T-helper 17 cell (primary cell): ENCODE data around the gene SPEM3. TPM values are rescaled to one million over a fixed set of nuclear protein-coding genes. Genes with fewer than 3 reads are reported as not detected.
A peak's percentile ranks its signal among the peaks of the same experiment; 100 is the strongest.
"Not testable (repeated sequence)": the region's sequence is repeated elsewhere in the genome, so short reads cannot be mapped to it uniquely, and the experiment has no call there.

Source experiments
- ATAC-seq: fragments of 150-1000 bp; cut with Tn5 transposase; 2 replicates; pipeline ENCODE4 v1.10.0; 2021; ENCODE audit warnings: mild to moderate bottlenecking, moderate library complexity
- DNase-seq, 3 donors: peaks; one replicate each; pipeline versions ENCODE4 v3.0.0 to v3.0.0-alpha.2; 2020 to 2021
- H3K9me3 ChIP-seq: one replicate; pipeline ENCODE4 v1.7.0; 2013; ENCODE audit warnings: low read length, mild to moderate bottlenecking; ENCODE audit not compliant: control insufficient read depth, poor library complexity, severe bottlenecking
- H3K27ac Mint-ChIP-seq: one replicate; pipeline ENCODE4 v1.8.0; 2022; ENCODE audit warnings: mild to moderate bottlenecking, moderate library complexity, mixed read lengths
- H3K27me3 Mint-ChIP-seq: one replicate; pipeline ENCODE4 v1.8.0; 2022; ENCODE audit warnings: mixed read lengths
- H3K36me3 Mint-ChIP-seq: one replicate; pipeline ENCODE4 v1.8.0; 2022; ENCODE audit warnings: low read depth, mixed read lengths
- H3K4me1 Mint-ChIP-seq: one replicate; pipeline ENCODE4 v1.8.0; 2022; ENCODE audit warnings: mild to moderate bottlenecking, mixed read lengths
- H3K4me3 Mint-ChIP-seq: one replicate; pipeline ENCODE4 v1.8.0; 2022; ENCODE audit warnings: mild to moderate bottlenecking, moderate library complexity, mixed read lengths
- total RNA-seq, 4 donors: library from RNA in 2 of 4; stranded (reverse) in 2 of 4; gene quantifications; one replicate each; pipeline ENCODE4 v1.2.3 and lab custom pipeline; 2022 to 2026

SPEM3 gene
- total RNA-seq, 2 donors from 2014 or later, result not detected

- no peaks in the 10 kb centered on the region for H3K9me3 ChIP-seq
- no peaks in the 10 kb centered on the region for H3K36me3 Mint-ChIP-seq
- no peak overlapping the region for H3K4me3 Mint-ChIP-seq
- ATAC-seq (no peak), DNase-seq (no peak)
- H3K27me3 Mint-ChIP-seq, result no peaks in the 10 kb centered on the region
- H3K27ac Mint-ChIP-seq, result peak overlapping the region; percentile 59
- peaks cover 16% of the 10 kb centered on the region for H3K4me1 Mint-ChIP-seq
These were observed 38.1 kb downstream of the SPEM3 start for GRCh38 chr17:7466639-7467341.

- Mint-ChIP-seq H3K4me3 (no peak overlapping the region), H3K4me1 (peaks cover 19% of the 10 kb centered on the region), H3K36me3 (no peaks in the 10 kb centered on the region), H3K27me3 (no peaks in the 10 kb centered on the region), H3K27ac (no peak overlapping the region)
- DNase-seq, result no peak
- ATAC-seq, result no peak
- no peaks in the 10 kb centered on the region for H3K9me3 ChIP-seq
These were observed 38.8 kb downstream of the SPEM3 start for GRCh38 chr17:7467498-7467897.

- ATAC-seq (no peak), DNase-seq (no peak)
- Mint-ChIP-seq H3K4me3 (no peak overlapping the region), H3K27me3 (no peaks in the 10 kb centered on the region), H3K4me1 (peaks cover 17% of the 10 kb centered on the region), H3K36me3 (no peaks in the 10 kb centered on the region), H3K27ac (no peak overlapping the region)
- no peaks in the 10 kb centered on the region for H3K9me3 ChIP-seq
These were observed 39.6 kb downstream of the SPEM3 start for GRCh38 chr17:7468290-7468689.

- Mint-ChIP-seq H3K36me3 (no peaks in the 10 kb centered on the region), H3K27ac (no peak overlapping the region), H3K27me3 (no peaks in the 10 kb centered on the region)
These were observed 40.2 kb downstream of the SPEM3 start for GRCh38 chr17:7468804-7469389.

GRCh38 chr17:7469843-7470242, 41.2 kb downstream of the SPEM3 start:
- ATAC-seq, DNase-seq, H3K27ac Mint-ChIP-seq, H3K4me3 Mint-ChIP-seq, H3K9me3 ChIP-seq, H3K36me3 Mint-ChIP-seq, H3K27me3 Mint-ChIP-seq: not testable (repeated sequence)
- H3K4me1 Mint-ChIP-seq, result peaks cover 17% of the 10 kb centered on the region

More at GRCh38 chr17:7468804-7469389, 40.2 kb downstream of the SPEM3 start:
- ATAC-seq (no peak), DNase-seq (no peak)
- H3K9me3 ChIP-seq, result no peaks in the 10 kb centered on the region
- Mint-ChIP-seq H3K4me3 (no peak overlapping the region), H3K4me1 (peaks cover 17% of the 10 kb centered on the region)

GRCh38 chr17:7470457-7470973, 41.9 kb downstream of the SPEM3 start:
- not testable (repeated sequence) for DNase-seq, H3K4me3 Mint-ChIP-seq, H3K27ac Mint-ChIP-seq, H3K9me3 ChIP-seq, H3K36me3 Mint-ChIP-seq, ATAC-seq, H3K27me3 Mint-ChIP-seq
- peaks cover 17% of the 10 kb centered on the region for H3K4me1 Mint-ChIP-seq

GRCh38 chr17:7471729-7472128, 43.1 kb downstream of the SPEM3 start:
- ATAC-seq (peak; percentile 33), DNase-seq (no peak)
- no peak overlapping the region for H3K4me3 Mint-ChIP-seq
- peaks cover 2% of the 10 kb centered on the region for H3K36me3 Mint-ChIP-seq
- H3K4me1 Mint-ChIP-seq, result peaks cover 27% of the 10 kb centered on the region
- H3K9me3 ChIP-seq, result no peaks in the 10 kb centered on the region
- H3K27me3 Mint-ChIP-seq, result no peaks in the 10 kb centered on the region
- H3K27ac Mint-ChIP-seq, result peak overlapping the region; percentile 91

GRCh38 chr17:7474767-7475166, 46.1 kb downstream of the SPEM3 start:
- not testable (repeated sequence) for H3K27ac Mint-ChIP-seq, ATAC-seq, H3K27me3 Mint-ChIP-seq, H3K4me3 Mint-ChIP-seq, H3K36me3 Mint-ChIP-seq, DNase-seq, H3K9me3 ChIP-seq
- peaks cover 33% of the 10 kb centered on the region for H3K4me1 Mint-ChIP-seq

- Mint-ChIP-seq H3K27ac (no peak overlapping the region), H3K36me3 (peaks cover 2% of the 10 kb centered on the region), H3K4me3 (no peak overlapping the region), H3K4me1 (peaks cover 38% of the 10 kb centered on the region), H3K27me3 (no peaks in the 10 kb centered on the region)
- no peak for DNase-seq
- H3K9me3 ChIP-seq, result no peaks in the 10 kb centered on the region
- ATAC-seq, result no peak
These were observed 47.2 kb downstream of the SPEM3 start for GRCh38 chr17:7475764-7476422.

GRCh38 chr17:7476494-7476893, 47.8 kb downstream of the SPEM3 start:
- ATAC-seq (no peak), DNase-seq (no peak)
- H3K4me3 Mint-ChIP-seq, result peak overlapping the region; percentile 65
- no peaks in the 10 kb centered on the region for H3K9me3 ChIP-seq
- peaks cover 2% of the 10 kb centered on the region for H3K36me3 Mint-ChIP-seq
- H3K4me1 Mint-ChIP-seq, result peaks cover 41% of the 10 kb centered on the region
- H3K27me3 Mint-ChIP-seq, result no peaks in the 10 kb centered on the region
- no peak overlapping the region for H3K27ac Mint-ChIP-seq

GRCh38 chr17:7476951-7477350, 48.3 kb downstream of the SPEM3 start:
- ATAC-seq, result no peak
- no peaks in the 10 kb centered on the region for H3K27me3 Mint-ChIP-seq
- no peak overlapping the region for H3K27ac Mint-ChIP-seq
- H3K9me3 ChIP-seq, result no peaks in the 10 kb centered on the region
- H3K36me3 Mint-ChIP-seq, result peaks cover 2% of the 10 kb centered on the region
- H3K4me1 Mint-ChIP-seq, result peaks cover 40% of the 10 kb centered on the region
- DNase-seq, result no peak
- H3K4me3 Mint-ChIP-seq, result peak overlapping the region; percentile 65

- H3K27me3 Mint-ChIP-seq, result no peaks in the 10 kb centered on the region
- H3K36me3 Mint-ChIP-seq, result peaks cover 2% of the 10 kb centered on the region
- no peaks in the 10 kb centered on the region for H3K9me3 ChIP-seq
- peaks cover 43% of the 10 kb centered on the region for H3K4me1 Mint-ChIP-seq
- peak overlapping the region; percentile 89 for H3K27ac Mint-ChIP-seq
- no peak for ATAC-seq
- H3K4me3 Mint-ChIP-seq, result peak overlapping the region; percentile 96
- no peak for DNase-seq
These were observed 49.0 kb downstream of the SPEM3 start for GRCh38 chr17:7477392-7478275.
